ENCODE measurements around the gene LPIN1.

- TF ChIP-seq POLR2AphosphoS5 (IDR thresholded peaks at IDR 0.05) (no peak), POLR2A (IDR thresholded peaks at IDR 0.05) (no peak)
These were observed 72.8 kb downstream of the LPIN1 start for GRCh38 chr2:11819235-11819729.

Measured in breast epithelium (tissue), 3 donors.